WERI-Rb-1 (cell line): ENCODE results near the gene DDIAS.

Experiments
- DNase-seq: peaks from one replicate; pipeline ENCODE4 v3.0.0-alpha.2; 2020
- H3K27ac ChIP-seq: fragments of 250-450 bp; sonication (Bioruptor Pico); 2 replicates; pipeline ENCODE4 v1.5.1; 2020; ENCODE audit warnings: mild to moderate bottlenecking, moderate library complexity
- H3K27me3 ChIP-seq: fragments of 250-450 bp; sonication (Bioruptor Pico); 2 replicates; pipeline ENCODE4 v1.5.1; 2021; ENCODE audit warnings: mild to moderate bottlenecking, low read depth, moderate library complexity; ENCODE audit not compliant: insufficient read depth, severe bottlenecking
- H3K36me3 ChIP-seq: fragments of 250-450 bp; sonication (Bioruptor Pico); 2 replicates; pipeline ENCODE4 v1.5.1; 2020; ENCODE audit warnings: mild to moderate bottlenecking, moderate library complexity
- H3K4me3 ChIP-seq: 2 replicates; pipeline ENCODE4 v1.5.1; 2011; ENCODE audit warnings: low read depth, mild to moderate bottlenecking, control low read depth, low read length
- H3K9me3 ChIP-seq: fragments of 250-450 bp; sonication (Bioruptor Pico); 2 replicates; pipeline ENCODE4 v1.5.1; 2021; ENCODE audit warnings: mild to moderate bottlenecking, moderate library complexity; ENCODE audit not compliant: severe bottlenecking
- CTCF ChIP-seq: IDR thresholded peaks from 2 replicates; pipeline ENCODE4 v1.5.1; 2011; ENCODE audit warnings: low read depth, mild to moderate bottlenecking, control low read depth, inconsistent platforms, low read length

DDIAS gene

DNA sequence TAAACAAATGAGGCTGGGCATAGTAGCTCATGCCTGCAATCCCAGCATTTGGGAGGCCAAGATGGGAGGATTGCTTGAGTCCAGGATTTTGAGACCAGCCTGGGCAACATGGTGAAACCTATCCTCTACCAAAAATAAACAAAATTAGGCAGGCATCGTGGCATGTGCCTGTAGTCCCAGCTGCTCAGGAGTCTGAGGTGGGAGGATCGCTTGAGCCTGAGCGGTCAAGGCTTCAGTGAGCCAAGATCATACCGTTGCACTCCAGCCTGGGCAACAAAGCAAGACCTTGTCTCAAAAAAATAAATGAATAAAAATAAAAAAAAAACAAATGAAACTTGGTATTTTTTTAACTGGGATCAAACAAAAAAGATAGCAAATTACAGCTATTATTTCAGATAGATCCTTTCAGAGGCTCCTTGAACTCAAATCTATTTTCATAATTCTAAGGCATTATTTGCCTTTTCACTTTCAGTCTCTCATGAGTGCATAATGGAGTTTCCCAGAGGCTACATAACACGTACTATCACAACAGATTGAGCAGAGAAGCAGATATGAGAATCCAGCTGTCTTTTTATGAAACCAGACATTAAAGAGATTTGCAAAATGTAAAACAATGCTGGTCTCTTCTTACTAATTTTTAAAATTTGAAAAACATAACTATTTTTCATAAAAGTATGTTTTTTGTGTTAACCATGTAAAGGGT is 23.1 kb downstream of the DDIAS start:
- TF ChIP-seq CTCF = no peak
- Histone ChIP-seq H3K27me3 (no peaks in the 10 kb centered on the region), H3K27ac (no peak overlapping the region), H3K36me3 (no peaks in the 10 kb centered on the region; the same call in none of the 2 replicates), H3K4me3 (no peak overlapping the region), H3K9me3 (no peaks in the 10 kb centered on the region)
- no peak for DNase-seq

DNA sequence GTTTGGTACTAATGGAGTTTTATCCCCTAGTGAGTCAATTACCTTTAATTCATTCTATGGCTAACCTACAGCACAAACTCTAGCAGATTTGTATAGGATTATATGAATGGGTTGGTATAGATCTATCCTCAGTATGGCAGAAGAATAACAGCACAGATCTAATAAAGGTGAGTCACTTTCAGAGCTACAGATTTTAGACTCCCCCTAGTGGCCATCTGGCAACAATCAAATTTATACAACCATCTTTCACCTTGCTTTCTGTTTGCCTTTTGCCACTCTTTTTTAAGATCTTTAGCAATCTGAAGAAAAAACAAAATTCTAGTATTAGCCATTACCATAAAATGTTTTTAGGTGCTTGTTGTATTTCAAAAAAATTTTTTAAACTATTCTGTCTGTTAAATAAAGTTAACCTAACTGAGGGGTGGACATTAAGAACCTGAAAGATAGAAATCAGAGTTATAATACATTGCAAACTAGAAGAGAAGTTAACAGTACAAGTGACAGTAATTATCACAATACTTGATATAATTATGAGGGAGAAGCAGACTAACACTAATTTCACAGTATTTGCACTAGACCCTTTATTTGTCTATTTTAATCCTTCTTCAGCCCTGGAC is 25.8 kb downstream of the DDIAS start:
- peak; percentile 62 for TF ChIP-seq CTCF
- no peak overlapping the region for H3K27ac ChIP-seq
- H3K4me3 ChIP-seq = no peak overlapping the region
- H3K36me3 ChIP-seq = peaks cover 9% of the 10 kb centered on the region
- no peaks in the 10 kb centered on the region for H3K27me3 ChIP-seq
- H3K9me3 ChIP-seq = no peaks in the 10 kb centered on the region
- DNase-seq = no peak

- Histone ChIP-seq H3K27ac (no peak overlapping the region), H3K27me3 (no peaks in the 10 kb centered on the region), H3K4me3 (no peak overlapping the region), H3K36me3 (peaks cover 15% of the 10 kb centered on the region), H3K9me3 (no peaks in the 10 kb centered on the region)
- TF ChIP-seq CTCF = no peak
- no peak for DNase-seq
These were observed 27.6 kb downstream of the DDIAS start for GRCh38 chr11:82929121-82929520.

GRCh38 chr11:82930229-82930628 is 28.7 kb downstream of the DDIAS start:
- Histone ChIP-seq H3K27ac (no peak overlapping the region), H3K9me3 (no peaks in the 10 kb centered on the region), H3K36me3 (peaks cover 19% of the 10 kb centered on the region), H3K27me3 (no peaks in the 10 kb centered on the region), H3K4me3 (no peak overlapping the region)
- TF ChIP-seq CTCF = no peak
- DNase-seq = no peak

DNA sequence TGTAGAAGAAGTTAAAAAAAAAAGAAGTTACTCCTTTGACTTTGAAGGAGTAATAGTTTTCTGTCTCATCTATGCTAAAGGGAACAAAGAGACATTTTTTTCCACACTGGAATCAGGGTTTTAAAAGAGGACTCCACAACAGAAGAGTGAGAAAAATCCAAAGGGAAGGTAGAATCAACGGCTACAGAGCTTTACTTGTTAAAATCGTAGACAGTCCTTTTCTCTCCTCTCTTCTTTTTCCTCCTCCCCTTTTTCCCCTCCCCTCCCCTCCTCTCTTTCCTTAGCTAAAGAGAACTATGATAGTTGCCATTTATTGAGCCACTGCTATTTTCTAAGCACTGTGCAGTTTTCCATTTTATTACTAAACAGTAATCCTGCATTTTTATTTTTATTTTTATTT is 29.2 kb downstream of the DDIAS start:
- peaks cover 19% of the 10 kb centered on the region for H3K36me3 ChIP-seq
- H3K27me3 ChIP-seq = no peaks in the 10 kb centered on the region
- no peaks in the 10 kb centered on the region for H3K9me3 ChIP-seq
- no peak for DNase-seq
- no peak for TF ChIP-seq CTCF
- H3K4me3 ChIP-seq = no peak overlapping the region
- no peak overlapping the region for H3K27ac ChIP-seq

DNA sequence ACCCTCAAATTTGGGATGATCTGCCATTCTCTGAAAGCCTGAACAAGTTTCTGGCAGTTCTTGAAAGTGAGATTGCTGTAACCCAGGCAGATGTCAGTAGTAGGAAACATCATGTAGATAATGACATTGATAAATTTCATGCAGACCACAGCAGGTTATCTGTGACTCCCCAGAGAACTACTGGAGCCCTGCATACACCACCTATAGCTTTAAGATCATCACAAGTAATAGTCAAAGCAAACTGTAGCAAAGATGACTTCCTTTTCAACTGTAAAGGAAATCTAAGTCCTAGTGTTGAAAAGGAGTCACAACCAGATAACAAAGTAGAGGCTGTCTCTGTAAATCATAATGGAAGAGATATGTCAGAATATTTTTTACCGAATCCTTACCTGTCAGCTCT is 31.0 kb downstream of the DDIAS start:
- no peak for TF ChIP-seq CTCF
- H3K27me3 ChIP-seq = no peaks in the 10 kb centered on the region
- no peaks in the 10 kb centered on the region for H3K9me3 ChIP-seq
- peaks cover 19% of the 10 kb centered on the region for H3K36me3 ChIP-seq
- no peak for DNase-seq
- H3K27ac ChIP-seq = no peak overlapping the region
- no peak overlapping the region for H3K4me3 ChIP-seq
